Measurements from ENCODE around the gene TTC13.

TTC13 gene

DNA sequence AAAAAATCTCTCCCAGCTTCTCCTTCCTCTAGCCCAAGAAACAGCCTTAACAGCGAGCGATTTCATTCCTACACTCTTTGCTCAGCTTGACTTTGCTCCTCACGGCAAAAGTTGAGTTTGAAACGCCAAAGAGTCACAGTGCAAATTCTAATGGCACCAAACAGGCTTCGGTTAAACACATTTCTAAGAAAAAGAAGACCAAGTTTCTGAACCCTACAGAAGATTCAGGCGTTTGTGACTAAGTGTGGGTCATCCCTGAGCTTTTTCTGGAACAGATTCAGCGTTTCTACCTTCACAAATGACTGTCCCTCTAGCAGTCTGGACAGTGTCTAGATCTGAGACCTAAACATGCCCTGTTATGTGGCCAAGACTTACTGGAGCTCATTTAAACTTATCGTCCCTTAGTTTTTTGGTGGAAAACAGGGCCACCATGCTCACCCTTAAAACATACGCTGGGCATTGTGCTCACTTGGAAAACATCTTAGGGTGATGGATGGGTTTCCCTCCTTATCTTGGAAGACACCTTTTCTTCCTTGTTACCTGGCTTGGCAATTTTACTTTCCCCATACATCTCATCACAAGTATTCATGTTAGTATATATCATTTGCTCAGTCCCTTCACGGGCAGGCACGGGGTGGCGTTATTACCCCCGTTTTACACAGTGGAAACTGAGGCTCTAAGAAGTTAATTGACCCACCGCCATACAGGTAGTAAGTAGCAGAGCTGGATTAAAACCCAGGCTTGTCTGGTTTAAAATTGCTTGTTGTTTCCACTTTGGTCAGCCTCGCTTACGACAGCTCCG, 111.4 kb downstream of the TTC13 start:
- DNase-seq: no peak

GRCh38 chr1:230866171-230867070, 112.2 kb downstream of the TTC13 start:
- DNase-seq: no peak

GRCh38 chr1:230865062-230865817, 113.4 kb downstream of the TTC13 start:
- peak; percentile 7 for DNase-seq

DNA sequence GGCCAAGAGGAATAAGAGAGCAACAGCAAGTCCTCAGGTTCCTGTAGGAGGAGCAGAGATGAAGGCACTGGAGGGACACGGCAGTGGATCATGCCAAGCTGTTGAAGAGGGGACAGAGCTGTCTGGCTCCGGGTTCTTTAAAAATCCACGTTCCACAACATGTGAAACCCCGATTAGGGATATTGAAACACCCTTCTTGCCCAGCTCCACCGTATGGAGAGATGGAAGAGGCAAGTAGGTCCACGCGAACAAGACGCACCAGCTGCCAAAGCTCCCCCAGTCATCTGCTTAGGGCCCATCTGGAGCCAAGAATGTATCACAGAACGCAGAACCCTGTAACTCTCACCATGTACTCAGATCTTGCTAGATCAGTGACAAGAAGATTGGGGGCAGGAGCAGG, 114.2 kb downstream of the TTC13 start:
- peak; percentile 50 for DNase-seq

DNA sequence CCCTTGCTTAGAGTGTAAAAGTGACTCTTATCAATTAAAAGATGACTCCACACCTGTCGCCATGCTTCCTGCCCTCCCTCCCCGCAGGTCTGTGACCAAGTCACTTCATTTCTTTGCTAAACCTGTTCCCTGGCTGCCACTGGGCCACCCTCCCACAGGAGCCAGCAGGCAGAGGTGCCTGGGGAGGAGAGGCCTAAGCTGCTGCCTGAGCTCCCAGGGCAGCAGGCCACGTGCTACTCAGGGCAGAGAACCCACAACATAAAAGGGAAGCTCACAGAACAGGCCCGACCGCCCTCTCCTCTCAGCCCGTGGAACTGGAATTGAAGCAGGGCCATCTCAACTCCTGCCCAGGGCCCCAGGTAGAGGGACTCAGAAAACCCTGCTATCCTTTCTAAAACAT, 115.2 kb downstream of the TTC13 start:
- DNase-seq: no peak

DNA sequence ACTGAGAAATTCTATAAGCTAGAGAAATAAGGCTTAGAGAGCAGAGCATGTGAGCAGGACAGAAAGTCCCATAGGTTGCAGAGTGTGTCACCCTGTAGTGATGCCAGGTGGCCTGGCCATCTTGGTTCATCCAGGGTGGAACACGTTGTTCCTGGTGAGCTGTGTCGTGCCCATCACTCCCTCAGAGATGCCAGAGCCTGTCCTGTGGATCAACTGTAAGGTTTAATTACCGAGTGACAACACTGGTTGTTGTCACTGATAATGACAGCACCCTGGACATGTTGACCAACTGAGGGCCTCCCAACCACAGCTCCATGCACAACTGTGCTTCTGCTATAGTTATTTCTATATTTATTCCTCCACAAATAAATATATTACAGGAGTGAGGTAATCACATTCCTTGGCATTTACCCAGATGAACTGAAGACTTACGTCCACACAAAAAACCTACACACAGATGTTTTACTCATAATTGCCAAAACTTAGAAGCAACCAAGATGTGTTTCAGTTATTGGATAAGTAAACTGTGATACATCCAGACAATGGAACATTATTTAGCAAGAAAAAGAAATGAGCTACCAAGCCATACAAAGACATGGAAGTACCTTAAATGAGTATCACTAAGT, 116.6 kb downstream of the TTC13 start:
- no peak for DNase-seq

GRCh38 chr1:230861489-230861888, 117.2 kb downstream of the TTC13 start:
- DNase-seq: no peak

GRCh38 chr1:230860617-230861384, 117.9 kb downstream of the TTC13 start:
- DNase-seq: no peak

GRCh38 chr1:230858918-230859729, 119.5 kb downstream of the TTC13 start:
- no peak for DNase-seq

- no peak for DNase-seq
These were observed 120.3 kb downstream of the TTC13 start for GRCh38 chr1:230858236-230858820.

GRCh38 chr1:230857822-230858221, 120.8 kb downstream of the TTC13 start:
- no peak for DNase-seq

DNA sequence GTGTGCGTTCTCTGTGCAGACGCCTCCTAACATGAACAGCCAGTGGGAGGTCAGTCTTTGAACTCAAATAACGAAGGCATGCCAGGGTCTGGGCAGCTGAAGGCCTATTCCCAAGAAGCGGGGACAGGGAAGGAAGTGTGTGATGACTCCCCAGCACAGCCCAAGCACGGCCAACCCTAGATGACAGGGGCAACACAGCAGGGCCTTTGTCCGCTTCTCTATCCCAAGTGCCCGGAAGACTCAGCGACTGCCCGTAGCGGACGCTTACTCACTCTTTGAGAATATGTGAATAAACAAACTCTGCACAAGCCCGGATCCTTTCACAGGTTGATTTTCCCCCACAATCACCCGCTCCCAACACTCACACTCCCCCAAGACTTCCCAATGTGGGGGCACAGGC, 121.6 kb downstream of the TTC13 start:
- no peak for DNase-seq

Data from NCI-H2171 treated with DMSO at 0.1 percent for 48 hours (cell line).